ENCODE data around the gene MGP. TPM values are rescaled to one million over a fixed set of nuclear protein-coding genes. Genes with fewer than 3 reads are reported as not detected.

Gene MGP
- polyA plus RNA-seq, 3 donors, result not detected

DNA sequence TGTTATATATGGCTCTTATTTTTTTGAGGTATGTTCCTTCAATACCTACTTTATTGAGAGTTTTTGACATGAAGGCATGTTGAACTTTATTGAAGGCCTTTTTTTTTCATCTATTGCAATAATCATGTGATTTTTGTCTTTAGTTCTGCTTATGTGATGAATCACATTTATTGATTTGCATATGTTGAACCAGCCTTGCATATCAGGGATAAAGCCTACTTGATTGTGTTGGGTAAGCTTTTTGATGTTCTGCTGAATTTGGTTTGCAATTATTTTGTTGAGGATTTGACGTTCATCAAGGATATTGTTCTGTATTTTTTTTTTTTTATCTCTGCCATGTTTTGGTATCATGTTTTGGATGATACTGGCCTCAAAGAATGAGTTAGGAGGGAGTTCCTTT, 27.1 kb downstream of the MGP start:
- Histone ChIP-seq H3K79me2 (ENCODE audit: insufficient read depth, low read length) (no peaks in the 10 kb centered on the region), H2AFZ (ENCODE audit: insufficient read depth, low read depth, low read length, poor library complexity, severe bottlenecking) (no peak overlapping the region), H3K36me3 (replicated peaks in 1 of 2; ENCODE audit: control insufficient read depth in 1 of 2, insufficient read depth in 2 of 2, low read length in 2 of 2) (no peaks in the 10 kb centered on the region), H3K27ac (ENCODE audit: low read depth in 1 of 2, low read length in 2 of 2) (no peak overlapping the region), H3K4me3 (replicated peaks in 1 of 3; ENCODE audit: low read depth in 2 of 3, low read length in 3 of 3) (no peak overlapping the region), H3K27me3 (ENCODE audit: control insufficient read depth in 2 of 2, insufficient read depth in 2 of 2, low read length in 2 of 2) (no peaks in the 10 kb centered on the region), H4K20me1 (ENCODE audit: insufficient read depth, low read length) (no peaks in the 10 kb centered on the region), H3K9me3 (replicated peaks in 1 of 2; ENCODE audit: control insufficient read depth in 1 of 2, insufficient read depth in 1 of 2, low read length in 2 of 2) (peaks cover 5 to 7% of the 10 kb centered on the region in 2 donors), H3K4me1 (ENCODE audit: control insufficient read depth in 1 of 2, insufficient read depth in 2 of 2, low read length in 2 of 2) (no peaks in the 10 kb centered on the region), H3K4me2 (replicated peaks; ENCODE audit: extremely low read depth, low read length, poor library complexity, severe bottlenecking) (no peak overlapping the region), H3K9ac (ENCODE audit: insufficient read depth, low read length, poor library complexity, severe bottlenecking) (no peak overlapping the region)
- no peaks in the 10 kb centered on the region for H3K36me3 Mint-ChIP-seq
- H3K27me3 Mint-ChIP-seq (ENCODE audit: low read depth in 3 of 3), result no peaks in the 10 kb centered on the region
- WGBS (ENCODE audit: insufficient coverage), result 100% methylated on average over 1 of the region's 1 CpG
- H3K4me3 Mint-ChIP-seq, result no peak overlapping the region
- peaks cover 13 to 33% (median 26%) of the 10 kb centered on the region in 7 donors for H3K9me3 Mint-ChIP-seq
- DNase-seq, result no peak
- H3K4me1 Mint-ChIP-seq, result no peaks in the 10 kb centered on the region
- no peak overlapping the region for H3K27ac Mint-ChIP-seq
- intact Hi-C loops (cut with micrococcal nuclease), result no loop called here
- TF ChIP-seq, protein P1, sequence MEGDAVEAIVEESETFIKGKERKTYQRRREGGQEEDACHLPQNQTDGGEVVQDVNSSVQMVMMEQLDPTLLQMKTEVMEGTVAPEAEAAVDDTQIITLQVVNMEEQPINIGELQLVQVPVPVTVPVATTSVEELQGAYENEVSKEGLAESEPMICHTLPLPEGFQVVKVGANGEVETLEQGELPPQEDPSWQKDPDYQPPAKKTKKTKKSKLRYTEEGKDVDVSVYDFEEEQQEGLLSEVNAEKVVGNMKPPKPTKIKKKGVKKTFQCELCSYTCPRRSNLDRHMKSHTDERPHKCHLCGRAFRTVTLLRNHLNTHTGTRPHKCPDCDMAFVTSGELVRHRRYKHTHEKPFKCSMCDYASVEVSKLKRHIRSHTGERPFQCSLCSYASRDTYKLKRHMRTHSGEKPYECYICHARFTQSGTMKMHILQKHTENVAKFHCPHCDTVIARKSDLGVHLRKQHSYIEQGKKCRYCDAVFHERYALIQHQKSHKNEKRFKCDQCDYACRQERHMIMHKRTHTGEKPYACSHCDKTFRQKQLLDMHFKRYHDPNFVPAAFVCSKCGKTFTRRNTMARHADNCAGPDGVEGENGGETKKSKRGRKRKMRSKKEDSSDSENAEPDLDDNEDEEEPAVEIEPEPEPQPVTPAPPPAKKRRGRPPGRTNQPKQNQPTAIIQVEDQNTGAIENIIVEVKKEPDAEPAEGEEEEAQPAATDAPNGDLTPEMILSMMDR (IDR thresholded peaks at IDR 0.05), result no peak

DNA sequence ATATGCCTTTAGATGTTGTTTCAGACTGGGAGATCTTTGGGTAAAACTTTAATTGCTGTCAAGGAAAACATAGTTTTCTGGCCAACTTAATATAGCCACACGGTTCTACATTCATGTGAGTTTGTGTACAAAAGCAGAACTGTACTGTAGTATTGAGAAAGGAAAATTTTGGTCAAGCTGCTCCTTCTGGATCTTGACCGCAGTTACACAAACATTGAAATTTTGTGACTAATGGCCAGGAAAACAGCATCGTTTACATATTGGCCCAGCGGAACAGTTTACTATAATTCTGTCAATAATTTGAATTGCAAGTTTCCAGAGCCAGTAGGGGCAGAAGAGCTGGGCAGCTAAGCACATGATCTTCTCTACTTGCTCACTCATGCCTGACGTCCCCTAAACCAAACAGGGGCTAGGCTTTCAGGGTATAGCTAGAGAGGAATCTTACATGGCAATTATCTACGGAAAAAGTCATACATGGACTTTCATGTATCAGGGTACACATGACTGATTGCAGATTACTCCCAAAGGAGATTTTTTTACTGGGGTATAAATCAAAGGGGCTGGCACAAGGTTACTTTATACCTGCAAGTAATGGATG, 31.0 kb downstream of the MGP start:
- no peak overlapping the region for H3K4me3 Mint-ChIP-seq
- TF ChIP-seq, protein P1 (IDR thresholded peaks at IDR 0.05), result no peak
- Histone ChIP-seq H4K20me1 (ENCODE audit: insufficient read depth, low read length) (no peaks in the 10 kb centered on the region), H2AFZ (ENCODE audit: insufficient read depth, low read depth, low read length, poor library complexity, severe bottlenecking) (no peak overlapping the region), H3K27ac (ENCODE audit: low read depth in 1 of 2, low read length in 2 of 2) (no peak overlapping the region), H3K4me2 (replicated peaks; ENCODE audit: extremely low read depth, low read length, poor library complexity, severe bottlenecking) (no peak overlapping the region), H3K9ac (ENCODE audit: insufficient read depth, low read length, poor library complexity, severe bottlenecking) (no peak overlapping the region), H3K36me3 (replicated peaks in 1 of 2; ENCODE audit: control insufficient read depth in 1 of 2, insufficient read depth in 2 of 2, low read length in 2 of 2) (no peaks in the 10 kb centered on the region), H3K27me3 (ENCODE audit: control insufficient read depth in 2 of 2, insufficient read depth in 2 of 2, low read length in 2 of 2) (no peaks in the 10 kb centered on the region), H3K9me3 (replicated peaks in 1 of 2; ENCODE audit: control insufficient read depth in 1 of 2, insufficient read depth in 1 of 2, low read length in 2 of 2) (no peaks in the 10 kb centered on the region), H3K4me3 (replicated peaks in 1 of 3; ENCODE audit: low read depth in 2 of 3, low read length in 3 of 3) (no peak overlapping the region), H3K4me1 (ENCODE audit: control insufficient read depth in 1 of 2, insufficient read depth in 2 of 2, low read length in 2 of 2) (no peaks in the 10 kb centered on the region), H3K79me2 (ENCODE audit: insufficient read depth, low read length) (no peaks in the 10 kb centered on the region)
- no peak for DNase-seq
- peaks cover 1 to 13% (median 10%) of the 10 kb centered on the region in 7 donors for H3K9me3 Mint-ChIP-seq
- no peaks in the 10 kb centered on the region for H3K4me1 Mint-ChIP-seq
- no peaks in the 10 kb centered on the region for H3K36me3 Mint-ChIP-seq
- 80% methylated on average over 2 of the region's 6 CpGs for WGBS (ENCODE audit: insufficient coverage)
- H3K27ac Mint-ChIP-seq, result no peak overlapping the region
- peaks cover 0 to 2% (median 2%) of the 10 kb centered on the region in 3 donors for H3K27me3 Mint-ChIP-seq (ENCODE audit: low read depth in 3 of 3)
- intact Hi-C loops (cut with micrococcal nuclease), result no loop called here

Measured in CD14-positive monocyte (primary cell).